Measurements from ENCODE around the gene EID2.

EID2 gene

GRCh38 chr19:39516270-39516669 is 23.7 kb downstream of the EID2 start:
- Histone ChIP-seq H3K9ac (ENCODE audit: low read depth, low read length) (peak overlapping the region; percentile 77), H3K36me3 (ENCODE audit: insufficient read depth, low read length) (peaks cover 11% of the 10 kb centered on the region), H3K27ac (ENCODE audit: low read depth, low read length) (no peak overlapping the region), H3K4me1 (ENCODE audit: insufficient read depth, low read length) (peaks cover 3% of the 10 kb centered on the region), H3K4me3 (ENCODE audit: low read length) (peak overlapping the region; percentile 89), H3K27me3 (ENCODE audit: insufficient read depth, low read length) (peaks cover 26% of the 10 kb centered on the region), H3K9me3 (ENCODE audit: insufficient read depth, low read depth, low read length) (no peaks in the 10 kb centered on the region)
- WGBS: 52% methylated on average over 6 of the region's 6 CpGs

- Histone ChIP-seq H3K27ac (ENCODE audit: low read depth, low read length) (peak overlapping the region; percentile 53; the same call in 1 of the 2 replicates), H3K9ac (ENCODE audit: low read depth, low read length) (peak overlapping the region; percentile 77), H3K4me3 (ENCODE audit: low read length) (peak overlapping the region; percentile 89), H3K4me1 (ENCODE audit: insufficient read depth, low read length) (peaks cover 3% of the 10 kb centered on the region), H3K36me3 (ENCODE audit: insufficient read depth, low read length) (peaks cover 5% of the 10 kb centered on the region), H3K9me3 (ENCODE audit: insufficient read depth, low read depth, low read length) (no peaks in the 10 kb centered on the region), H3K27me3 (ENCODE audit: insufficient read depth, low read length) (peaks cover 26% of the 10 kb centered on the region)
- under 1% methylated on average over 44 of the region's 44 CpGs for WGBS
These were observed 24.3 kb downstream of the EID2 start for GRCh38 chr19:39515551-39516191.

GRCh38 chr19:39514840-39515550 is 25.0 kb downstream of the EID2 start, which contains the start of gene SELENOV:
Gene SELENOV, plus strand, starts transcription at chr19:39515139. Its CDS starts 74 bp downstream, at chr19:39515213.
- Histone ChIP-seq H3K9ac (ENCODE audit: low read depth, low read length) (peak within 1 kb of the TSS; percentile 77), H3K27me3 (ENCODE audit: insufficient read depth, low read length) (peaks cover 26% of the 10 kb centered on the region), H3K4me1 (ENCODE audit: insufficient read depth, low read length) (peaks cover 3% of the 10 kb centered on the region), H3K27ac (ENCODE audit: low read depth, low read length) (peak within 1 kb of the TSS; percentile 53; the same call in 1 of the 2 replicates), H3K36me3 (ENCODE audit: insufficient read depth, low read length) (no peaks in the 10 kb centered on the region), H3K4me3 (ENCODE audit: low read length) (peak within 1 kb of the TSS; percentile 89), H3K9me3 (ENCODE audit: insufficient read depth, low read depth, low read length) (no peaks in the 10 kb centered on the region)
- WGBS: under 1% methylated on average over 56 of the region's 56 CpGs

- 80% methylated on average over 1 of the region's 2 CpGs for WGBS
- peaks cover 42% of the 10 kb centered on the region for H3K27me3 ChIP-seq (ENCODE audit: insufficient read depth, low read length)
These were observed 27.0 kb downstream of the EID2 start for GRCh38 chr19:39512988-39513387.

GRCh38 chr19:39509233-39509632 is 30.7 kb downstream of the EID2 start:
- peaks cover 59% of the 10 kb centered on the region for H3K27me3 ChIP-seq (ENCODE audit: insufficient read depth, low read length)
- no peaks in the 10 kb centered on the region for H3K36me3 ChIP-seq (ENCODE audit: insufficient read depth, low read length)
- no peak overlapping the region for H3K27ac ChIP-seq (ENCODE audit: low read depth, low read length)
- H3K9me3 ChIP-seq (ENCODE audit: insufficient read depth, low read depth, low read length): peaks cover 5% of the 10 kb centered on the region; the same call in 1 of the 2 replicates
- no peaks in the 10 kb centered on the region for H3K4me1 ChIP-seq (ENCODE audit: insufficient read depth, low read length)
- no peak overlapping the region for H3K9ac ChIP-seq (ENCODE audit: low read depth, low read length)
- no peak overlapping the region for H3K4me3 ChIP-seq (ENCODE audit: low read length)
- 75% methylated on average over 2 of the region's 2 CpGs for WGBS

More at GRCh38 chr19:39512988-39513387, 27.0 kb downstream of the EID2 start:
- H3K36me3 ChIP-seq (ENCODE audit: insufficient read depth, low read length): no peaks in the 10 kb centered on the region
- no peak overlapping the region for H3K4me3 ChIP-seq (ENCODE audit: low read length)
- H3K9me3 ChIP-seq (ENCODE audit: insufficient read depth, low read depth, low read length): no peaks in the 10 kb centered on the region
- H3K27ac ChIP-seq (ENCODE audit: low read depth, low read length): no peak overlapping the region
- H3K9ac ChIP-seq (ENCODE audit: low read depth, low read length): no peak overlapping the region
- no peaks in the 10 kb centered on the region for H3K4me1 ChIP-seq (ENCODE audit: insufficient read depth, low read length)

GRCh38 chr19:39508629-39509028 is 31.3 kb downstream of the EID2 start:
- no peak overlapping the region for H3K9ac ChIP-seq (ENCODE audit: low read depth, low read length)
- H3K4me1 ChIP-seq (ENCODE audit: insufficient read depth, low read length): no peaks in the 10 kb centered on the region
- H3K4me3 ChIP-seq (ENCODE audit: low read length): no peak overlapping the region
- no peaks in the 10 kb centered on the region for H3K36me3 ChIP-seq (ENCODE audit: insufficient read depth, low read length)
- WGBS: 93% methylated on average over 9 of the region's 9 CpGs
- peaks cover 5% of the 10 kb centered on the region; the same call in 1 of the 2 replicates for H3K9me3 ChIP-seq (ENCODE audit: insufficient read depth, low read depth, low read length)
- H3K27ac ChIP-seq (ENCODE audit: low read depth, low read length): no peak overlapping the region
- peaks cover 59% of the 10 kb centered on the region for H3K27me3 ChIP-seq (ENCODE audit: insufficient read depth, low read length)

- Histone ChIP-seq H3K4me3 (ENCODE audit: low read length) (peak overlapping the region; percentile 52), H3K9ac (ENCODE audit: low read depth, low read length) (peak overlapping the region; percentile 27; the same call in 1 of the 2 replicates), H3K4me1 (ENCODE audit: insufficient read depth, low read length) (no peaks in the 10 kb centered on the region), H3K27ac (ENCODE audit: low read depth, low read length) (no peak overlapping the region), H3K27me3 (ENCODE audit: insufficient read depth, low read length) (peaks cover 66% of the 10 kb centered on the region), H3K36me3 (ENCODE audit: insufficient read depth, low read length) (no peaks in the 10 kb centered on the region), H3K9me3 (ENCODE audit: insufficient read depth, low read depth, low read length) (peaks cover 5% of the 10 kb centered on the region; the same call in 1 of the 2 replicates)
- 24% methylated on average over 24 of the region's 24 CpGs for WGBS
These were observed 32.1 kb downstream of the EID2 start for GRCh38 chr19:39507715-39508364.

- H3K36me3 ChIP-seq (ENCODE audit: insufficient read depth, low read length): no peaks in the 10 kb centered on the region
- H3K9me3 ChIP-seq (ENCODE audit: insufficient read depth, low read depth, low read length): peaks cover 5% of the 10 kb centered on the region; the same call in 1 of the 2 replicates
- H3K27ac ChIP-seq (ENCODE audit: low read depth, low read length): no peak overlapping the region
- peak overlapping the region; percentile 27; the same call in 1 of the 2 replicates for H3K9ac ChIP-seq (ENCODE audit: low read depth, low read length)
- 3% methylated on average over 96 of the region's 96 CpGs for WGBS
- H3K4me1 ChIP-seq (ENCODE audit: insufficient read depth, low read length): no peaks in the 10 kb centered on the region
- peak overlapping the region; percentile 52 for H3K4me3 ChIP-seq (ENCODE audit: low read length)
- H3K27me3 ChIP-seq (ENCODE audit: insufficient read depth, low read length): peaks cover 72% of the 10 kb centered on the region
These were observed 32.8 kb downstream of the EID2 start for GRCh38 chr19:39506944-39507714.

- H3K4me3 ChIP-seq (ENCODE audit: low read length): peak overlapping the region; percentile 52; the same call in 1 of the 2 replicates
- H3K9ac ChIP-seq (ENCODE audit: low read depth, low read length): no peak overlapping the region
- no peak overlapping the region for H3K27ac ChIP-seq (ENCODE audit: low read depth, low read length)
- H3K36me3 ChIP-seq (ENCODE audit: insufficient read depth, low read length): no peaks in the 10 kb centered on the region
- 64% methylated on average over 7 of the region's 7 CpGs for WGBS
- H3K4me1 ChIP-seq (ENCODE audit: insufficient read depth, low read length): no peaks in the 10 kb centered on the region
- H3K27me3 ChIP-seq (ENCODE audit: insufficient read depth, low read length): peaks cover 77% of the 10 kb centered on the region
- peaks cover 5% of the 10 kb centered on the region; the same call in 1 of the 2 replicates for H3K9me3 ChIP-seq (ENCODE audit: insufficient read depth, low read depth, low read length)
These were observed 33.4 kb downstream of the EID2 start for GRCh38 chr19:39506598-39506943.

GRCh38 chr19:39502640-39503417 is 37.1 kb downstream of the EID2 start:
- 18% methylated on average over 69 of the region's 69 CpGs for WGBS
- Histone ChIP-seq H3K4me1 (ENCODE audit: insufficient read depth, low read length) (no peaks in the 10 kb centered on the region), H3K9me3 (ENCODE audit: insufficient read depth, low read depth, low read length) (peaks cover 5% of the 10 kb centered on the region; the same call in 1 of the 2 replicates), H3K9ac (ENCODE audit: low read depth, low read length) (no peak overlapping the region), H3K4me3 (ENCODE audit: low read length) (no peak overlapping the region), H3K36me3 (ENCODE audit: insufficient read depth, low read length) (no peaks in the 10 kb centered on the region), H3K27me3 (ENCODE audit: insufficient read depth, low read length) (peaks cover 97% of the 10 kb centered on the region), H3K27ac (ENCODE audit: low read depth, low read length) (no peak overlapping the region)

All from HUES64 (cell line).